Left ventricle myocardium inferior (tissue), 1 donor: ENCODE results near the gene TLR8. TPM values are rescaled to one million over a fixed set of nuclear protein-coding genes. Genes with fewer than 3 reads are reported as not detected.
A peak's percentile ranks its signal among the peaks of the same experiment; 100 is the strongest.

Source experiments
- DNase-seq: peaks from one replicate; pipeline ENCODE4 v3.0.0-alpha.2; 2020
- H3K27ac ChIP-seq: fragments of 200-600 bp; replicated peaks from 2 replicates; pipeline ENCODE4 v1.8.0; 2021
- H3K27me3 ChIP-seq: fragments of 200-600 bp; 2 replicates; pipeline ENCODE4 v1.8.0; 2021; ENCODE audit warnings: low read depth
- H3K36me3 ChIP-seq: fragments of 200-600 bp; 2 replicates; pipeline ENCODE4 v1.8.0; 2021
- H3K4me1 ChIP-seq: fragments of 200-600 bp; 2 replicates; pipeline ENCODE4 v1.8.0; 2021
- H3K4me3 ChIP-seq: fragments of 200-600 bp; 2 replicates; pipeline ENCODE4 v1.8.0; 2021; ENCODE audit warnings: mild to moderate bottlenecking, moderate library complexity
- H3K9me3 ChIP-seq: fragments of 200-600 bp; replicated peaks from 2 replicates; pipeline ENCODE4 v1.8.0; 2021
- CTCF ChIP-seq: fragments of 200-600 bp; IDR thresholded peaks from 2 replicates; pipeline ENCODE4 v1.8.0; 2021; ENCODE audit warnings: antibody characterized with exemption, mild to moderate bottlenecking, borderline replicate concordance
- intact Hi-C: fragments of 100-400 bp; cut with micrococcal nuclease; formaldehyde crosslinking; loops from one replicate; pipeline ENCODE4 v1.11.0; 2022
- total RNA-seq: library from RNA; stranded (reverse); fragmentation: NEBNext Ultra II Directional; extraction: Animal tissue kit (Norgen Biotek cat#: 25700); gene quantifications from one replicate; pipeline ENCODE4 v1.2.1, GENCODE V29; 2021
- donor health status: DM: no; HTN: yes; CAD: no; lungs with severe emphysema.

TLR8 gene
- total RNA-seq, 1 donor from 2014 or later = 0.85 TPM

DNA sequence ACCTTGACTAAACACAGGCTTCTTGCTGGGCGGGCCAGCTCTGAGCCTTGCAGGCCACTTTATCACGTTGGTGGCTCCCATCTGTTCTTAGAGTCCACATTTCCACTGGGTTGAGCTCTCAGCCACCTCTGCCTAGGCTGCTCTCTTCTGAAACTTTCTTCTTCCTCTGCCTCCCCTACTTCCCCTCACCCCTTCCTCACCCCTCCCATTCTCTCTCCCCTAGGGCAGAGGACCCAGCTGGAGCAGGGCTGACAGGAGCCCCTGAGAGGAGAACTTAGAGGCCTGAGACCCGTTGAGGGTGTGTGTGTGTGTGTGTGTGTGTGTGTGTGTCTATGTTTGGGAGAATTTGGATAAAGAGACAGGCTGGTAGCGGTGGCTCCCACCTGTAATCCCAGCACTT is 48.6 kb downstream of the TLR8 start:
- no peak for TF ChIP-seq CTCF
- Histone ChIP-seq H3K4me3 (no peak overlapping the region), H3K4me1 (peaks cover 10% of the 10 kb centered on the region), H3K36me3 (no peaks in the 10 kb centered on the region), H3K27me3 (no peaks in the 10 kb centered on the region), H3K27ac (peak overlapping the region; percentile 79), H3K9me3 (no peaks in the 10 kb centered on the region)
- DNase-seq = no peak
- intact Hi-C loops = no loop called here

DNA sequence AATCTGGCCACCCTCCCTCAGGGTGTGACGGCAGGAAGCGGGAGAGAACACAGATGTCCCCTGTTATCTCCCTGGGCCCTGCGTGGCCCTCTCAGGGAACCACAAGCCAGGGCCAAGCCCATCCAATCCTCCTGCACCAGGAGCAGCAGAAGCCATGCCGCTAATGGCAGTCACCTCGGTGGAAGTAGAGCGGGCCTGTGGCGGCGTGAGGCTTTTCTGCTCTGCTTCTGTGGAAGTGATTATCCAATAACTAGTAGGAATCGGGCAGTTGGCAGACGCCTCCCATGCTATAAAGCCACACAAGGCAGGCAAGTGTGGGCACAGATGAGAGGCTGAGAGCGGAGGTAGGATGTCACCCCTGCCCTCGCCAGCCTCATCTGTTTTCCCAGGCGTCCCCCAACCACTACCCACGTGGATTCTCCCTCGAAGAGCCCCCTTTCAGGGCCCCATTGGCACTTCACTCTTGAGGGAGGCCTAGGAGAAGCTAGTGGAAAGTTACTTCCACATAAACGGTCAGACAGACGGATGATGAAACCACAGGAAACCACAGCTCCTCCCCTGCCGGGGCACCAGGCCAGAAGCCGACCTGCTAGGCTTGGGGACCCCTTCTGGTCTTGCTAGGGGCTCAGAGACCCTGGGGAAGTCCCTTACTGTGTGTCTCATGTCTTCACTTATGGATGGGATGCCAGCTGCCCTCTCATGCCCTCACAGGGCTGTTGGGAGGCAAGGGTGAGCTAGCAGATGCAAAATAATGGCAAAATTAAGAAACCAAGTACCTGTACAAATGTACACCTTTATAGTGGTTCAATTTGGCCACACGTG is 49.7 kb downstream of the TLR8 start:
- no peaks in the 10 kb centered on the region for H3K36me3 ChIP-seq
- peaks cover 10% of the 10 kb centered on the region for H3K4me1 ChIP-seq
- no peak for TF ChIP-seq CTCF
- no peak overlapping the region for H3K4me3 ChIP-seq
- H3K9me3 ChIP-seq = no peaks in the 10 kb centered on the region
- H3K27ac ChIP-seq = peak overlapping the region; percentile 79
- H3K27me3 ChIP-seq = no peaks in the 10 kb centered on the region
- intact Hi-C loops = no loop called here
- DNase-seq = peak; percentile 59

DNA sequence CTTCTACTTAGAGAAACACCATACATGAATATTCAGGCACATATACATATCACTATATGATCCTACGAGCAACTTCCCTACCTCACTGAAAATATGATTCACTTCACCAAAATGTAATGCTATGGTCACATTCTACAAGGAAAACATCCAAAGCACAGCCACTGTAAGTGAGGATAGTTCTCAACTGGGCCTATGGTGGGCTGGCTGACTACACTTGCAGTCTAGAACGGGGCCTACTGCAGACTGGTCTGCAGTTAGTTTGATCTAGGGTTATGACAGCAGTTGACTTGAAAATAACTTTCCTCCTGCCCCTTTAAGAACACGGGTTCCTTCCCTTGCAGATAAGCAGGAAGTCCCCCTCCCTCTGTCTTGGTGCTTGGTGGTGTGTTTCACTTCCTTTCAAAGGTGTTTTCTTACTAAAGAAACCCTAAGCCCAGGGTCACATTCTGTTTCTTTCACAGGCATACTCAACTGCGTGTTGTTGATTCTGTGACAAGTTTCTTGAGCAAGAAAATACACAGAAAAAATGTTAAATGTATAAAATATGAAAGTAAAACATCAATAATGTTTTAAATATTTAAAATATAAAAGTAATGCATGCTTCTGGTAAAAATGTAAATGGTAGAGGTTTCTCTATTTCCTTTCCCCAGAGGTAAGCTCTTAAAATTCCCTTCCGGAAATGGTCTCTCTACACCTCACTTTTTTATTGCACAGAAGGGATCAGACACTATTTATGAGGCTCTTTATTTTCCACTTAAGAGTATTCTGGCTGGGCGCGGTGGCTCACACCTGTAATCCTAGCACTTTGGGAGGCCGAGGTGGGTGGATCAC is 50.5 kb downstream of the TLR8 start:
- H3K9me3 ChIP-seq = no peaks in the 10 kb centered on the region
- intact Hi-C loops = no loop called here
- H3K4me3 ChIP-seq = no peak overlapping the region
- H3K27ac ChIP-seq = peak overlapping the region; percentile 79
- DNase-seq = no peak
- TF ChIP-seq CTCF = no peak
- H3K27me3 ChIP-seq = no peaks in the 10 kb centered on the region
- no peaks in the 10 kb centered on the region for H3K36me3 ChIP-seq
- H3K4me1 ChIP-seq = peaks cover 10% of the 10 kb centered on the region

- H3K27ac ChIP-seq = peak overlapping the region; percentile 79
- intact Hi-C loops = no loop called here
- no peaks in the 10 kb centered on the region for H3K9me3 ChIP-seq
- H3K4me3 ChIP-seq = no peak overlapping the region
- no peak for TF ChIP-seq CTCF
- no peak for DNase-seq
- no peaks in the 10 kb centered on the region for H3K36me3 ChIP-seq
- H3K4me1 ChIP-seq = peaks cover 10% of the 10 kb centered on the region
- H3K27me3 ChIP-seq = no peaks in the 10 kb centered on the region
These were observed 51.6 kb downstream of the TLR8 start for GRCh38 chrX:12958059-12958458.

GRCh38 chrX:12958461-12958860 is 52.0 kb downstream of the TLR8 start:
- peaks cover 10% of the 10 kb centered on the region for H3K4me1 ChIP-seq
- no peaks in the 10 kb centered on the region for H3K27me3 ChIP-seq
- intact Hi-C loops = no loop called here
- no peaks in the 10 kb centered on the region for H3K36me3 ChIP-seq
- H3K27ac ChIP-seq = no peak overlapping the region
- DNase-seq = no peak
- H3K9me3 ChIP-seq = no peaks in the 10 kb centered on the region
- no peak for TF ChIP-seq CTCF
- H3K4me3 ChIP-seq = no peak overlapping the region
